Gastrocnemius medialis (tissue), 4 donors: ENCODE data around the gene STOX1. TPM values are rescaled to one million over a fixed set of nuclear protein-coding genes. Genes with fewer than 3 reads are reported as not detected.
"Not testable (repeated sequence)": the region's sequence is repeated elsewhere in the genome, so short reads cannot be mapped to it uniquely, and the experiment has no call there.

Experiments used
- ATAC-seq, 2 donors: fragments of 150-250 bp; one replicate each; pipeline ENCODE4 v1.9.1; 2016
- DNase-seq, 2 donors: peaks; one replicate each; pipeline ENCODE4 v3.0.0-alpha.2; 2019
- H3K27ac ChIP-seq, 4 donors: fragments of 200-600 bp; sonication (generic); 1 replicate in 1 of 4; 2 replicates in 3 of 4; pipeline ENCODE4 v1.5.1; 2016 to 2018; ENCODE audit warnings: mild to moderate bottlenecking in 2 of 4, moderate library complexity in 1 of 4
- H3K27me3 ChIP-seq, 3 donors: fragments of 200-600 bp; sonication (generic) in 2 of 3; 1 replicate in 1 of 3; 2 replicates in 2 of 3; pipeline versions ENCODE4 v1.5.1 to v1.6.0; 2016 to 2019; ENCODE audit warnings: mild to moderate bottlenecking in 1 of 3, moderate library complexity in 1 of 3
- H3K36me3 ChIP-seq, 2 donors: fragments of 200-600 bp; sonication (generic) in 1 of 2; one replicate each; pipeline ENCODE4 v1.5.1; 2017 to 2018
- H3K4me1 ChIP-seq, 2 donors: fragments of 200-600 bp; sonication (generic) in 1 of 2; one replicate each; pipeline ENCODE4 v1.5.1; 2016 to 2017; ENCODE audit warnings: mild to moderate bottlenecking in 2 of 2
- H3K4me3 ChIP-seq, 4 donors: fragments of 200-600 bp; sonication (generic) in 3 of 4; 1 replicate in 1 of 4; 2 replicates in 3 of 4; pipeline ENCODE4 v1.5.1; 2016 to 2019; ENCODE audit warnings: mild to moderate bottlenecking in 2 of 4
- H3K9me3 ChIP-seq, 3 donors: fragments of 200-600 bp; sonication (generic) in 2 of 3; 1 replicate in 1 of 3; 2 replicates in 2 of 3; pipeline ENCODE4 v1.5.1; 2016 to 2019
- CTCF ChIP-seq, 5 experiments: fragments of 450-650 bp in 3 of 5; fragments of 200-600 bp in 2 of 5; sonication (generic) in 2 of 5; IDR thresholded peaks in 4 of 5; conservative IDR thresholded peaks in 1 of 5; 1 replicate in 4 of 5; 2 replicates in 1 of 5; pipeline ENCODE4 v1.5.1; 2016 to 2019; ENCODE audit warnings: antibody characterized with exemption in 5 of 5, mild to moderate bottlenecking in 3 of 5, moderate library complexity in 3 of 5
- POLR2A ChIP-seq, 2 donors: fragments of 450-650 bp; IDR thresholded peaks; one replicate each; pipeline ENCODE4 v1.6.1; 2017; ENCODE audit warnings: antibody characterized with exemption in 2 of 2, mild to moderate bottlenecking in 2 of 2, moderate library complexity in 2 of 2
- in situ Hi-C, 4 donors: fragments of 200-750 bp; cut with MboI; loops; one replicate each; pipeline versions ENCODE4 v1.15.0 to v1.8.0; 2017; ENCODE audit warnings: low sequenced_read_pairs in 4 of 4
- intact Hi-C: fragments of 100-400 bp; cut with DNase I; formaldehyde crosslinking; loops from one replicate; pipeline ENCODE4 v1.15.1; 2023; ENCODE audit warnings: low total_unique reads
- total RNA-seq, 4 donors: library from RNA; depleted of rRNA; stranded (reverse); fragments of >200 nt; gene quantifications; one replicate each; pipeline versions ENCODE4 v1.1.0 to v1.2.3, GENCODE V29; 2016

STOX1 gene
- total RNA-seq, 4 donors from 2014 or later: 0.10 to 1.5 (median 1.1) TPM

GRCh38 chr10:68837626-68838322, 10.4 kb downstream of the STOX1 start:
- Histone ChIP-seq H3K9me3 (no peaks in the 10 kb centered on the region), H3K27ac (no peak overlapping the region), H3K27me3 (no peaks in the 10 kb centered on the region), H3K4me3 (no peak overlapping the region), H3K4me1 (no peaks in the 10 kb centered on the region), H3K36me3 (no peaks in the 10 kb centered on the region)
- in situ Hi-C loops (no loop called here), intact Hi-C loops (no loop called here)
- DNase-seq (no peak), ATAC-seq (no peak)
- no peak for TF ChIP-seq POLR2A (IDR thresholded peaks at IDR 0.05)
- TF ChIP-seq CTCF (IDR thresholded peaks at IDR 0.05 in 4 of 5, conservative IDR thresholded peaks at IDR 0.05 in 1 of 5): no peak

GRCh38 chr10:68840650-68841049, 13.3 kb downstream of the STOX1 start:
- H3K9me3 ChIP-seq, H3K4me3 ChIP-seq, H3K27ac ChIP-seq, ATAC-seq, H3K4me1 ChIP-seq, H3K36me3 ChIP-seq, DNase-seq, intact Hi-C loops, H3K27me3 ChIP-seq, in situ Hi-C loops: not testable (repeated sequence)

- intact Hi-C loops: no loop called here
- in situ Hi-C loops: no loop called here
- H3K27me3 ChIP-seq: no peaks in the 10 kb centered on the region
- DNase-seq (no peak), ATAC-seq (no peak)
- no peaks in the 10 kb centered on the region for H3K4me1 ChIP-seq
- TF ChIP-seq CTCF (IDR thresholded peaks at IDR 0.05 in 4 of 5, conservative IDR thresholded peaks at IDR 0.05 in 1 of 5) (no peak), POLR2A (IDR thresholded peaks at IDR 0.05) (no peak)
- H3K9me3 ChIP-seq: no peaks in the 10 kb centered on the region
- H3K36me3 ChIP-seq: no peaks in the 10 kb centered on the region
- H3K4me3 ChIP-seq: no peak overlapping the region
- no peak overlapping the region for H3K27ac ChIP-seq
Observed at GRCh38 chr10:68848281-68848680, 20.9 kb downstream of the STOX1 start.

GRCh38 chr10:68848806-68849205, 21.5 kb downstream of the STOX1 start:
- DNase-seq (no peak), ATAC-seq (no peak)
- Histone ChIP-seq H3K27ac (no peak overlapping the region), H3K9me3 (no peaks in the 10 kb centered on the region), H3K4me3 (no peak overlapping the region), H3K27me3 (no peaks in the 10 kb centered on the region), H3K4me1 (no peaks in the 10 kb centered on the region), H3K36me3 (no peaks in the 10 kb centered on the region)
- intact Hi-C loops: no loop called here
- TF ChIP-seq CTCF (IDR thresholded peaks at IDR 0.05 in 4 of 5, conservative IDR thresholded peaks at IDR 0.05 in 1 of 5) (no peak), POLR2A (IDR thresholded peaks at IDR 0.05) (no peak)
- in situ Hi-C loops: no loop called here

- Histone ChIP-seq H3K36me3 (no peaks in the 10 kb centered on the region), H3K4me3 (no peak overlapping the region), H3K4me1 (no peaks in the 10 kb centered on the region), H3K27me3 (no peaks in the 10 kb centered on the region), H3K9me3 (no peaks in the 10 kb centered on the region), H3K27ac (no peak overlapping the region)
- in situ Hi-C loops: no loop called here
- no peak for DNase-seq
- no peak for ATAC-seq
- TF ChIP-seq CTCF (IDR thresholded peaks at IDR 0.05 in 4 of 5, conservative IDR thresholded peaks at IDR 0.05 in 1 of 5) (no peak), POLR2A (IDR thresholded peaks at IDR 0.05) (no peak)
- intact Hi-C loops: loop anchor here (2.0 kb wide), 1 partner anchor 44 kb away; no protein-coding TSS in a partner anchor
Observed at GRCh38 chr10:68856352-68856751, 29.0 kb downstream of the STOX1 start.
